Ascending aorta (tissue), 2 donors: Measurements from ENCODE around the gene CACNA1B. TPM values are rescaled to one million over a fixed set of nuclear protein-coding genes. Genes with fewer than 3 reads are reported as not detected.

Experiments
- DNase-seq, 2 donors: peaks; one replicate each; pipeline ENCODE4 v3.0.0-alpha.2; 2019; ENCODE audit warnings: low spot score in 2 of 2
- H3K27ac ChIP-seq, 2 donors: fragments of 200-600 bp; sonication (generic); one replicate each; pipeline ENCODE4 v1.5.1; 2016 to 2017; ENCODE audit warnings: mild to moderate bottlenecking in 1 of 2
- H3K27me3 ChIP-seq: fragments of 200-600 bp; sonication (generic); one replicate; pipeline ENCODE4 v1.5.1; 2017
- H3K36me3 ChIP-seq, 2 donors: fragments of 200-600 bp; sonication (generic); one replicate each; pipeline ENCODE4 v1.5.1; 2016
- H3K4me1 ChIP-seq, 2 donors: fragments of 200-600 bp; sonication (generic); one replicate each; pipeline ENCODE4 v1.5.1; 2016 to 2017; ENCODE audit warnings: mild to moderate bottlenecking in 1 of 2
- H3K4me3 ChIP-seq, 2 donors: fragments of 200-600 bp; sonication (generic); one replicate each; pipeline ENCODE4 v1.5.1; 2016 to 2017; ENCODE audit warnings: mild to moderate bottlenecking in 1 of 2
- H3K9me3 ChIP-seq, 2 donors: fragments of 200-600 bp; sonication (generic); one replicate each; pipeline ENCODE4 v1.5.1; 2016
- intact Hi-C: fragments of 100-400 bp; cut with DNase I; formaldehyde crosslinking; loops from one replicate; pipeline ENCODE4 v1.15.1; 2023
- total RNA-seq: library from RNA; depleted of rRNA; stranded (reverse); fragments of >200 nt; gene quantifications from one replicate; pipeline ENCODE4 v1.1.0, GENCODE V29; 2016
- TF ChIP-seq, protein P1 (sequence below), 3 experiments: fragments of 200-600 bp in 2 of 3; fragments of 450-650 bp in 1 of 3; sonication (generic) in 2 of 3; IDR thresholded peaks; one replicate each; pipeline ENCODE4 v1.5.1; 2016 to 2019; ENCODE audit warnings: antibody characterized with exemption in 3 of 3, mild to moderate bottlenecking in 1 of 3, moderate library complexity in 1 of 3

CACNA1B gene
- total RNA-seq, 1 donor from 2014 or later: not detected

DNA sequence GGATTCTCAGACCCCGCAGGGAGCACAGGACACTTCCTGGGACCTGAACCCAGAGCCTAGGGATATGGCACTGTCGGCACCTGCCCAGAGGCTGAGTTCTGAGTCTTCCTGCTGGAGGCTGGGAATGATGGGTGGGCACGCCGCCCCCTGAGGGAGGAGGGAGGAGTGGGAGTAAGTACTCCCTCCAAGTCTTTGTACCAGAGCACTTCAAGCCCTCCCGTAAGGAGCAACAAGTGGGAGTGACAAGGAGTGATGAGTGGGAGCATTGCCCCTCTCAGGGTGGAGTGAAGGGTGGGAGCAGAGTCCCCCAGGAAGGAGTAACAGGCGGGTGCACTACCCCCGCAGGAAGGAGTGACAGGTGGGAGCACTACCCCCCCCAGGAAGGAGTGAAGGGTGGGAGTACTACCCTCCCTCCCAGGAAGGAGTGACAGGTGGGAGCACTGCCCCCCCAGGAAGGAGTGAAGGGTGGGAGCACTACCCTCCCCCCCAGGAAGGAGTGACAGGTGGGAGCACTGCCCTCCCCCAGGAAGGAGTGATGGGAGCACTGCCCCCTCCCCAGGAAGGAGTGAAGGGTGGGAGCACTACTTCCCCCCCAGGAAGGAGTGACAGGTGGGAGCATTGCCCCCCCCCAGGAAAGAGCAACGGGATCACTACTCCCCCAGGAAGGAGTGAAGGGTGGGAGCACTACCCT lies 100.1 kb downstream of the CACNA1B start:
- H3K4me1 ChIP-seq: no peaks in the 10 kb centered on the region
- no peaks in the 10 kb centered on the region for H3K9me3 ChIP-seq
- no peaks in the 10 kb centered on the region for H3K36me3 ChIP-seq
- H3K27me3 ChIP-seq: no peaks in the 10 kb centered on the region
- H3K4me3 ChIP-seq: no peak overlapping the region
- TF ChIP-seq, protein P1, sequence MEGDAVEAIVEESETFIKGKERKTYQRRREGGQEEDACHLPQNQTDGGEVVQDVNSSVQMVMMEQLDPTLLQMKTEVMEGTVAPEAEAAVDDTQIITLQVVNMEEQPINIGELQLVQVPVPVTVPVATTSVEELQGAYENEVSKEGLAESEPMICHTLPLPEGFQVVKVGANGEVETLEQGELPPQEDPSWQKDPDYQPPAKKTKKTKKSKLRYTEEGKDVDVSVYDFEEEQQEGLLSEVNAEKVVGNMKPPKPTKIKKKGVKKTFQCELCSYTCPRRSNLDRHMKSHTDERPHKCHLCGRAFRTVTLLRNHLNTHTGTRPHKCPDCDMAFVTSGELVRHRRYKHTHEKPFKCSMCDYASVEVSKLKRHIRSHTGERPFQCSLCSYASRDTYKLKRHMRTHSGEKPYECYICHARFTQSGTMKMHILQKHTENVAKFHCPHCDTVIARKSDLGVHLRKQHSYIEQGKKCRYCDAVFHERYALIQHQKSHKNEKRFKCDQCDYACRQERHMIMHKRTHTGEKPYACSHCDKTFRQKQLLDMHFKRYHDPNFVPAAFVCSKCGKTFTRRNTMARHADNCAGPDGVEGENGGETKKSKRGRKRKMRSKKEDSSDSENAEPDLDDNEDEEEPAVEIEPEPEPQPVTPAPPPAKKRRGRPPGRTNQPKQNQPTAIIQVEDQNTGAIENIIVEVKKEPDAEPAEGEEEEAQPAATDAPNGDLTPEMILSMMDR (IDR thresholded peaks at IDR 0.05): no peak
- no peak overlapping the region for H3K27ac ChIP-seq
- intact Hi-C loops: no loop called here
- peak in 1 of 2 donors; percentile 24 for DNase-seq

DNA sequence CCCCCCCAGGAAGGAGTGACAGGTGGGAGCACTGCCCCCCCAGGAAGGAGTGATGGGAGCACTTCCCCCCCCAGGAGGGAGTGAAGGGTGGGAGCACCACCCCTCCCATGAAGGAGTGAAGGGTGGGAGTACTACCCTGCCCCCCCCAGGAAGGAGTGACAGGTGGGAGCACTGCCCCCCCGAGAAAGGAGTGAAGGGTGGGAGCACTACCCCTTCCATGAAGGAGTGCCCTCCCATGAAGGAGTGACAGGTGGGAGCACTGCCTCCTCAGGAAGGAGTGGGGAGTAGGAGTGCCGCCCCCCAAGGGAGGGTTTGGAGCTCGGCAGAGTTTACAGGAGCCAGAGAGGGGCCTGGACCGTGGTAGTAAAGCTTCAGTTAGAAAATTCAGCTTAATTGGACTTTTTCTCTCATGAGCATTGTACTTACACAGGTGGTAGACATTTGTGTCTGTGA lies 100.7 kb downstream of the CACNA1B start:
- TF ChIP-seq, protein P1 (IDR thresholded peaks at IDR 0.05): no peak
- DNase-seq: peak in 1 of 2 donors; percentile 25
- intact Hi-C loops: no loop called here

DNA sequence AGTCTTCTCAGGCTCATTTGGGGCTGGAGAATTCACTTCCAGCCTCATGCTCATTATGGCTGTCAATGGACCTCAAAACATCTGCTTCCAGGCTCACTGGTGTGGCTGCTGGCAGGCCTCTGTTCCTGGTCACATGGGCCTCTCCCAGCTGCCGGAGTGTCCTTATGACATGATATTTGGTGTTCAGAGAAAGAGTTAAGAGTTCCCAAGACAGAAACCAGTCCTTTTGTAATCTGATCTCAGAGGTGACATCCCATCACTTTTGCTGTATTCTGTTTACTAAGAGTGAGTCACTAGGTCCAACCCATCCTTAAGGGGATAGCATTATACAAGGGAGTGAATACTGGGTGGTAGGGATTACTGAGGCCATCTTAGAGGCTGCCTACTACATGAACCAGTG lies 104.6 kb downstream of the CACNA1B start:
- H3K9me3 ChIP-seq: no peaks in the 10 kb centered on the region
- H3K4me3 ChIP-seq: no peak overlapping the region
- no peaks in the 10 kb centered on the region for H3K36me3 ChIP-seq
- no peak overlapping the region for H3K27ac ChIP-seq
- intact Hi-C loops: no loop called here
- TF ChIP-seq, protein P1 (IDR thresholded peaks at IDR 0.05): no peak
- no peaks in the 10 kb centered on the region for H3K27me3 ChIP-seq
- no peaks in the 10 kb centered on the region for H3K4me1 ChIP-seq
- peak in 1 of 2 donors; percentile 40 for DNase-seq

More for the DNA sequence above, 100.7 kb downstream of the CACNA1B start:
- H3K4me1 ChIP-seq: no peaks in the 10 kb centered on the region
- H3K4me3 ChIP-seq: no peak overlapping the region
- no peaks in the 10 kb centered on the region for H3K27me3 ChIP-seq
- no peak overlapping the region for H3K27ac ChIP-seq
- no peaks in the 10 kb centered on the region for H3K9me3 ChIP-seq
- no peaks in the 10 kb centered on the region for H3K36me3 ChIP-seq

DNA sequence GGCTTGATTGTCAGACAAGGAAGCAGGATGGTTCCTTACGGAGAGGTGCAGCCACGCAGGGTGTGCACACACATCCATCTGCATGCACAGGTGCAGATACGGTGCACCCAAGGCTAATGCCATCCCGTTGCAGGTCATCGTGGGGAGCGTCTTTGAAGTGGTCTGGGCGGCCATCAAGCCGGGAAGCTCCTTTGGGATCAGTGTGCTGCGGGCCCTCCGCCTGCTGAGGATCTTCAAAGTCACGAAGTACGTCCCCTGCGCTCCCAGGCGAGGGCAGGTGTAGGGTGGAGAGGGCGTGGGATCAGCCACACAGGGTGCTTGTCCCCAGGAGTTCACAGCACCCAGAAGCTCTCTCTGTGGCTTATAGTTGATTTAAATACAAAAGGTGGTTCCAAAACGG lies 106.4 kb downstream of the CACNA1B start:
- no peaks in the 10 kb centered on the region for H3K36me3 ChIP-seq
- intact Hi-C loops: no loop called here
- no peak overlapping the region for H3K27ac ChIP-seq
- H3K4me1 ChIP-seq: no peaks in the 10 kb centered on the region
- DNase-seq: peak in 1 of 2 donors; percentile 19
- no peaks in the 10 kb centered on the region for H3K9me3 ChIP-seq
- TF ChIP-seq, protein P1 (IDR thresholded peaks at IDR 0.05): no peak
- H3K27me3 ChIP-seq: no peaks in the 10 kb centered on the region
- H3K4me3 ChIP-seq: no peak overlapping the region

DNA sequence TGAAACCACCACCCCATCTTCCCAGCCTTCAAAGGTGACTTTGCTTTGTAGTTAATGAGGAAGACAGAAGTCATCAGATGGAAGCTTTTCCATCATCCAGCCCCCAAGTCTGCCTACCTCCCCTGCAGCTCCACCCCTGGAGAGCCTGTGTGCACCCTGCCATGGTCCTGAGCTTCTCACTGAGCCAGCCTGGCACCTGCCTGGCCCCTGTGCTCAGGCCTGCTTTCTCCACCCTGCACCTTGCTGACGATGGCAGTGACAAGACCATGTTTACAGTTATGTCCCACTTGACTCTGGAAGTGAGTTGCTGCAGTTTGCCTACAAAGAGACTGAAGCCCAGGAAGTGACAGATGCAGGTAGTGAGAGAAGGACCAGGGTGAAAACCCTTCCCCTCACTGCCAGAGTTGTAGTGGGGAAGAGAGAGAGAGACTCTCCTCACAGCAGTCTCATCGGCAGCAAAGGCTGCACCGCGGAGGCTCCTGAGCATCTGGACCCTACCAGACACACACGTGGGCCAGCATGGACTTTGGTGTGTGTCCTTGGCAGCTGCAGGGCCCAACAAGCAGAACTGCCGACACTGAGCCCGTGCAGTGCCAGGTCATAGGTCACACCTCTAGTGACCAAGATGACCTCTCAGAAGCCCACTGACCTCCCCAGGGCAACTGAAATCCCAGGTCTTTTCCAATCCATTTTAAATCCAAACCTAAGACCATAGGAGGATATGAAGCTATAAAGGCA lies 107.1 kb downstream of the CACNA1B start:
- DNase-seq: peak in 1 of 2 donors; percentile 38
- no peaks in the 10 kb centered on the region for H3K9me3 ChIP-seq
- TF ChIP-seq, protein P1 (IDR thresholded peaks at IDR 0.05): no peak

More for the DNA sequence above, 107.1 kb downstream of the CACNA1B start:
- Histone ChIP-seq H3K4me1 (no peaks in the 10 kb centered on the region), H3K27ac (no peak overlapping the region), H3K36me3 (no peaks in the 10 kb centered on the region), H3K27me3 (no peaks in the 10 kb centered on the region), H3K4me3 (no peak overlapping the region)
- intact Hi-C loops: no loop called here
